K562 (cell line): Measurements from ENCODE around the gene COL28A1.
"Not testable (repeated sequence)": the region's sequence is repeated elsewhere in the genome, so short reads cannot be mapped to it uniquely, and the experiment has no call there.

Source experiments
- AFF4 ChIP-seq: sonication (generic); formaldehyde crosslinking; IDR thresholded peaks from 2 replicates; pipeline ENCODE4 v1.8.0; 2023; ENCODE audit warnings: mild to moderate bottlenecking, missing genetic modification reagents
- CREM ChIP-seq: IDR thresholded peaks from 2 replicates; pipeline ENCODE4 v1.6.1; 2014; ENCODE audit warnings: antibody characterized with exemption, low read depth
- CTCF ChIP-seq, 3 experiments: IDR thresholded peaks in 2 of 3; conservative IDR thresholded peaks in 1 of 3; 2 replicates each; pipeline ENCODE4 v1.5.1; 2011 to 2012; ENCODE audit warnings: low read length in 3 of 3, mild to moderate bottlenecking in 3 of 3, control low read depth in 2 of 3, improper control_type of control experiment in 1 of 3, inconsistent platforms in 1 of 3, low read depth in 1 of 3, mixed read lengths in 1 of 3, moderate library complexity in 1 of 3; ENCODE audit not compliant: insufficient read depth in 2 of 3
- FOXO4 ChIP-seq: fragments of 450-650 bp; formaldehyde crosslinking; IDR thresholded peaks from 2 replicates; pipeline ENCODE4 v1.4.0; 2020; ENCODE audit warnings: mild to moderate bottlenecking, moderate library complexity
- POLR3A ChIP-seq: IDR thresholded peaks from 2 replicates; pipeline ENCODE4 v1.6.1; 2011; ENCODE audit warnings: borderline replicate concordance, mild to moderate bottlenecking, moderate library complexity; ENCODE audit not compliant: insufficient read length, insufficient read depth; ENCODE audit errors: extremely low read depth
- SMARCB1 ChIP-seq: IDR thresholded peaks from 2 replicates; pipeline ENCODE4 v1.6.1; 2011; ENCODE audit warnings: improper control_type of control experiment, low read depth; ENCODE audit not compliant: insufficient read length
- STAT6 ChIP-seq: sonication (generic); formaldehyde crosslinking; IDR thresholded peaks from 2 replicates; pipeline ENCODE4 v1.8.1; 2023; ENCODE audit warnings: mild to moderate bottlenecking, missing genetic modification reagents
- TAF1 ChIP-seq: IDR thresholded peaks from 2 replicates; pipeline ENCODE4 v1.6.1; 2011; ENCODE audit warnings: mild to moderate bottlenecking, low read length, moderate library complexity; ENCODE audit not compliant: insufficient read depth, control insufficient read depth, severe bottlenecking; ENCODE audit errors: extremely low read depth
- ZNF785 ChIP-seq: fragments of 250-450 bp; sonication (Bioruptor Pico); IDR thresholded peaks from 2 replicates; pipeline ENCODE4 v1.4.0; 2020; ENCODE audit warnings: mild to moderate bottlenecking

GRCh38 chr7:7388164-7388563 lies 147.5 kb downstream of the COL28A1 start:
- not testable (repeated sequence) for TF ChIP-seq POLR3A; CREM; TAF1; AFF4 (CRISPR knock-in tag); FOXO4 (CRISPR knock-in tag); STAT6 (CRISPR knock-in tag); SMARCB1; ZNF785 (CRISPR knock-in tag); CTCF (IDR thresholded peaks at IDR 0.05 in 2 of 3, conservative IDR thresholded peaks at IDR 0.05 in 1 of 3; ENCODE audit: insufficient read depth in 2 of 3, low read depth in 1 of 3, low read length in 3 of 3)
